ENCODE measurements around the gene ARHGEF10L.

ARHGEF10L gene

GRCh38 chr1:17569200-17570139, 30.0 kb downstream of the ARHGEF10L start:
- no peak for DNase-seq (ENCODE audit: low read depth)

GRCh38 chr1:17570228-17570627, 30.7 kb downstream of the ARHGEF10L start:
- DNase-seq (ENCODE audit: low read depth), result no peak

- DNase-seq (ENCODE audit: low read depth), result no peak
Measured at GRCh38 chr1:17572264-17572985, 32.9 kb downstream of the ARHGEF10L start.

GRCh38 chr1:17573518-17574041, 34.1 kb downstream of the ARHGEF10L start:
- DNase-seq (ENCODE audit: low read depth), result no peak

GRCh38 chr1:17574516-17574915, 35.0 kb downstream of the ARHGEF10L start:
- DNase-seq (ENCODE audit: low read depth), result no peak

GRCh38 chr1:17575797-17576518, 36.5 kb downstream of the ARHGEF10L start:
- no peak for DNase-seq (ENCODE audit: low read depth)

GRCh38 chr1:17576519-17576853, 37.0 kb downstream of the ARHGEF10L start:
- no peak for DNase-seq (ENCODE audit: low read depth)

- DNase-seq (ENCODE audit: low read depth), result no peak
Measured at GRCh38 chr1:17577907-17578297, 38.4 kb downstream of the ARHGEF10L start.

- DNase-seq (ENCODE audit: low read depth), result no peak
Measured at GRCh38 chr1:17579951-17580939, 40.7 kb downstream of the ARHGEF10L start.

- no peak for DNase-seq (ENCODE audit: low read depth)
Measured at GRCh38 chr1:17581389-17582123, 42.1 kb downstream of the ARHGEF10L start.

GRCh38 chr1:17582124-17582774, 42.8 kb downstream of the ARHGEF10L start:
- no peak for DNase-seq (ENCODE audit: low read depth)

- DNase-seq (ENCODE audit: low read depth), result no peak
Measured at GRCh38 chr1:17584539-17584938, 45.0 kb downstream of the ARHGEF10L start.

- DNase-seq (ENCODE audit: low read depth), result no peak
Measured at GRCh38 chr1:17585266-17585987, 45.9 kb downstream of the ARHGEF10L start.

GRCh38 chr1:17586172-17586964, 46.9 kb downstream of the ARHGEF10L start:
- DNase-seq (ENCODE audit: low read depth), result no peak

- DNase-seq (ENCODE audit: low read depth), result no peak
Measured at GRCh38 chr1:17587693-17588047, 48.2 kb downstream of the ARHGEF10L start.

- DNase-seq (ENCODE audit: low read depth), result no peak
Measured at GRCh38 chr1:17588048-17588871, 48.8 kb downstream of the ARHGEF10L start.

GRCh38 chr1:17591814-17592430, 52.4 kb downstream of the ARHGEF10L start:
- no peak for DNase-seq (ENCODE audit: low read depth)
